ENCODE results near the gene COPA. TPM values are rescaled to one million over a fixed set of nuclear protein-coding genes. Genes with fewer than 3 reads are reported as not detected.
A peak's percentile ranks its signal among the peaks of the same experiment; 100 is the strongest.

Gene COPA
- total and polyA plus RNA-seq, 10 of the 15 experiments (the other 5 are each of a cell fraction or from before 2014, with no cell fraction given): 53.7 to 180 (median 123) TPM

GRCh38 chr1:160346958-160347357, 3.9 kb upstream of the COPA start (continued):
- TF ChIP-seq GATAD2B (conservative IDR thresholded peaks at IDR 0.05; ENCODE audit: low read depth) (no peak), RELB (IDR thresholded peaks at IDR 0.05; ENCODE audit: low read depth) (peak; percentile 39; the same call in 1 of the 2 replicates), CBFB (IDR thresholded peaks at IDR 0.05; ENCODE audit: low read depth) (no peak), ASH2L (IDR thresholded peaks at IDR 0.05; ENCODE audit: borderline replicate concordance, low read depth) (no peak), KDM1A (IDR thresholded peaks at IDR 0.05; ENCODE audit: borderline replicate concordance) (no peak), SIN3A (IDR thresholded peaks at IDR 0.05; ENCODE audit: low read depth, low read length) (no peak), BCL3 (IDR thresholded peaks at IDR 0.05; ENCODE audit: borderline replicate concordance, insufficient read depth, low read depth, low read length, poor library complexity, severe bottlenecking) (no peak), RAD51 (IDR thresholded peaks at IDR 0.05) (peak; percentile 83), SUPT20H (IDR thresholded peaks at IDR 0.05; ENCODE audit: borderline replicate concordance, control insufficient read depth, low read depth, low read length) (no peak), SKIL (IDR thresholded peaks at IDR 0.05; ENCODE audit: low read depth, poor library complexity, severe bottlenecking) (peak; percentile 29), ZNF217 (IDR thresholded peaks at IDR 0.05) (no peak; the same call in 1 of the 2 replicates), TCF3 (IDR thresholded peaks at IDR 0.05; ENCODE audit: borderline replicate concordance, insufficient read depth, low read depth, low read length) (no peak), RAD21 (IDR thresholded peaks at IDR 0.05; ENCODE audit: insufficient read depth, low read depth, low read length) (no peak), WRNIP1 (IDR thresholded peaks at IDR 0.05; ENCODE audit: borderline replicate concordance, low read depth, low read length) (no peak), PRDM15 (CRISPR knock-in tag; IDR thresholded peaks at IDR 0.05) (no peak), SMAD5 (IDR thresholded peaks at IDR 0.05; ENCODE audit: low read depth) (no peak)
- TF ChIP-seq, protein P1, sequence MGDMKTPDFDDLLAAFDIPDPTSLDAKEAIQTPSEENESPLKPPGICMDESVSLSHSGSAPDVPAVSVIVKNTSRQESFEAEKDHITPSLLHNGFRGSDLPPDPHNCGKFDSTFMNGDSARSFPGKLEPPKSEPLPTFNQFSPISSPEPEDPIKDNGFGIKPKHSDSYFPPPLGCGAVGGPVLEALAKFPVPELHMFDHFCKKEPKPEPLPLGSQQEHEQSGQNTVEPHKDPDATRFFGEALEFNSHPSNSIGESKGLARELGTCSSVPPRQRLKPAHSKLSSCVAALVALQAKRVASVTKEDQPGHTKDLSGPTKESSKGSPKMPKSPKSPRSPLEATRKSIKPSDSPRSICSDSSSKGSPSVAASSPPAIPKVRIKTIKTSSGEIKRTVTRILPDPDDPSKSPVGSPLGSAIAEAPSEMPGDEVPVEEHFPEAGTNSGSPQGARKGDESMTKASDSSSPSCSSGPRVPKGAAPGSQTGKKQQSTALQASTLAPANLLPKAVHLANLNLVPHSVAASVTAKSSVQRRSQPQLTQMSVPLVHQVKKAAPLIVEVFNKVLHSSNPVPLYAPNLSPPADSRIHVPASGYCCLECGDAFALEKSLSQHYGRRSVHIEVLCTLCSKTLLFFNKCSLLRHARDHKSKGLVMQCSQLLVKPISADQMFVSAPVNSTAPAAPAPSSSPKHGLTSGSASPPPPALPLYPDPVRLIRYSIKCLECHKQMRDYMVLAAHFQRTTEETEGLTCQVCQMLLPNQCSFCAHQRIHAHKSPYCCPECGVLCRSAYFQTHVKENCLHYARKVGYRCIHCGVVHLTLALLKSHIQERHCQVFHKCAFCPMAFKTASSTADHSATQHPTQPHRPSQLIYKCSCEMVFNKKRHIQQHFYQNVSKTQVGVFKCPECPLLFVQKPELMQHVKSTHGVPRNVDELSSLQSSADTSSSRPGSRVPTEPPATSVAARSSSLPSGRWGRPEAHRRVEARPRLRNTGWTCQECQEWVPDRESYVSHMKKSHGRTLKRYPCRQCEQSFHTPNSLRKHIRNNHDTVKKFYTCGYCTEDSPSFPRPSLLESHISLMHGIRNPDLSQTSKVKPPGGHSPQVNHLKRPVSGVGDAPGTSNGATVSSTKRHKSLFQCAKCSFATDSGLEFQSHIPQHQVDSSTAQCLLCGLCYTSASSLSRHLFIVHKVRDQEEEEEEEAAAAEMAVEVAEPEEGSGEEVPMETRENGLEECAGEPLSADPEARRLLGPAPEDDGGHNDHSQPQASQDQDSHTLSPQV (IDR thresholded peaks at IDR 0.05): no peak

All from GM12878 (cell line).